ENCODE results near the gene NLGN2. TPM values are rescaled to one million over a fixed set of nuclear protein-coding genes. Genes with fewer than 3 reads are reported as not detected.

Gene NLGN2
- total RNA-seq, 1 donor from 2014 or later = 9.3 TPM

GRCh38 chr17:7435676-7436555 lies 28.3 kb downstream of the NLGN2 start:
- H3K36me3 ChIP-seq = no peaks in the 10 kb centered on the region
- H3K9me3 ChIP-seq (replicated peaks) = no peaks in the 10 kb centered on the region
- intact Hi-C loops (cut with micrococcal nuclease) = no loop called here
- peak overlapping the region; percentile 75 for H3K27ac ChIP-seq (replicated peaks)
- peaks cover 28% of the 10 kb centered on the region for H3K27me3 ChIP-seq (ENCODE audit: low read depth)
- TF ChIP-seq, protein P1, sequence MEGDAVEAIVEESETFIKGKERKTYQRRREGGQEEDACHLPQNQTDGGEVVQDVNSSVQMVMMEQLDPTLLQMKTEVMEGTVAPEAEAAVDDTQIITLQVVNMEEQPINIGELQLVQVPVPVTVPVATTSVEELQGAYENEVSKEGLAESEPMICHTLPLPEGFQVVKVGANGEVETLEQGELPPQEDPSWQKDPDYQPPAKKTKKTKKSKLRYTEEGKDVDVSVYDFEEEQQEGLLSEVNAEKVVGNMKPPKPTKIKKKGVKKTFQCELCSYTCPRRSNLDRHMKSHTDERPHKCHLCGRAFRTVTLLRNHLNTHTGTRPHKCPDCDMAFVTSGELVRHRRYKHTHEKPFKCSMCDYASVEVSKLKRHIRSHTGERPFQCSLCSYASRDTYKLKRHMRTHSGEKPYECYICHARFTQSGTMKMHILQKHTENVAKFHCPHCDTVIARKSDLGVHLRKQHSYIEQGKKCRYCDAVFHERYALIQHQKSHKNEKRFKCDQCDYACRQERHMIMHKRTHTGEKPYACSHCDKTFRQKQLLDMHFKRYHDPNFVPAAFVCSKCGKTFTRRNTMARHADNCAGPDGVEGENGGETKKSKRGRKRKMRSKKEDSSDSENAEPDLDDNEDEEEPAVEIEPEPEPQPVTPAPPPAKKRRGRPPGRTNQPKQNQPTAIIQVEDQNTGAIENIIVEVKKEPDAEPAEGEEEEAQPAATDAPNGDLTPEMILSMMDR (IDR thresholded peaks at IDR 0.05; ENCODE audit: borderline replicate concordance) = no peak
- peak; percentile 45 for DNase-seq
- peak overlapping the region; percentile 69 for H3K4me3 ChIP-seq
- peaks cover 61% of the 10 kb centered on the region for H3K4me1 ChIP-seq

DNA sequence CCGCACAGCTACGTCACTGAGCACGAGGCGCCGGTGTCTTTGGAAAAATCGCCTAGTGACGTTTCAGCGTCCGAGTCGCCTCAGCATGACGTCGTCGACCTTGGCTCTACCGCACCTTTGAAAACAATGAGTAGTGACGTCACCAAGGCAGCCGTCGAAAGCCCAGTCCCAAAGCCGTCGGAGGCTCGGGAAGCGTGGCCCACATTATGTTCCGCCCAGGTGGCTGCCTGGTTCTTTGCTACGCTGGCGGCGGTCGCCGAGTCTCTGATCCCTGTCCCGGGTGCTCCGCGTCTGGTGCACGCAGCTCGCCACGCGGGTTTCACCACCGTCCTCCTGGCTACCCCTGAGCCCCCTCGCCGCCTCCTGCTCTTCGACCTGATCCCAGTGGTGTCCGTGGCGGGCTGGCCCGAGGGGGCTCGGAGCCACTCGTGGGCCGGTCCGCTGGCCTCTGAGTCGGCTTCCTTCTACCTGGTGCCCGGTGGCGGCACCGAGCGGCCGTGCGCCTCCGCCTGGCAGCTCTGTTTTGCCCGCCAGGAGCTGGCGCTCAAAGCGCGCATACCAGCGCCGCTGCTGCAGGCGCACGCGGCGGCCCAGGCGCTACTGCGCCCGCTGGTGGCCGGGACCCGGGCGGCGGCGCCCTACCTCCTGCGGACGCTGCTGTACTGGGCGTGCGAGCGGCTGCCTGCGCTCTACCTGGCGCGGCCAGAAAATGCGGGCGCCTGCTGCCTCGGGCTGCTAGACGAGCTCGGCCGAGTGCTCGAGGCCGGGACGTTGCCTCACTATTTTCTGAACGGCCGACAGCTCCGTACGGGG lies 29.1 kb downstream of the NLGN2 start:
- DNase-seq = peak; percentile 80
- TF ChIP-seq, protein P1 (IDR thresholded peaks at IDR 0.05; ENCODE audit: borderline replicate concordance) = peak; percentile 91
- Histone ChIP-seq H3K36me3 (no peaks in the 10 kb centered on the region), H3K4me1 (peaks cover 64% of the 10 kb centered on the region), H3K27me3 (ENCODE audit: low read depth) (peaks cover 28% of the 10 kb centered on the region), H3K9me3 (replicated peaks) (no peaks in the 10 kb centered on the region), H3K27ac (replicated peaks) (peak overlapping the region; percentile 75), H3K4me3 (peak overlapping the region; percentile 69)
- intact Hi-C loops (cut with micrococcal nuclease) = no loop called here

GRCh38 chr17:7437369-7437863 lies 29.8 kb downstream of the NLGN2 start:
- Histone ChIP-seq H3K4me1 (peaks cover 64% of the 10 kb centered on the region), H3K4me3 (peak overlapping the region; percentile 69), H3K36me3 (no peaks in the 10 kb centered on the region), H3K27ac (replicated peaks) (peak overlapping the region; percentile 75), H3K27me3 (ENCODE audit: low read depth) (peaks cover 28% of the 10 kb centered on the region), H3K9me3 (replicated peaks) (no peaks in the 10 kb centered on the region)
- intact Hi-C loops (cut with micrococcal nuclease) = no loop called here
- TF ChIP-seq, protein P1 (IDR thresholded peaks at IDR 0.05; ENCODE audit: borderline replicate concordance) = no peak
- no peak for DNase-seq

DNA sequence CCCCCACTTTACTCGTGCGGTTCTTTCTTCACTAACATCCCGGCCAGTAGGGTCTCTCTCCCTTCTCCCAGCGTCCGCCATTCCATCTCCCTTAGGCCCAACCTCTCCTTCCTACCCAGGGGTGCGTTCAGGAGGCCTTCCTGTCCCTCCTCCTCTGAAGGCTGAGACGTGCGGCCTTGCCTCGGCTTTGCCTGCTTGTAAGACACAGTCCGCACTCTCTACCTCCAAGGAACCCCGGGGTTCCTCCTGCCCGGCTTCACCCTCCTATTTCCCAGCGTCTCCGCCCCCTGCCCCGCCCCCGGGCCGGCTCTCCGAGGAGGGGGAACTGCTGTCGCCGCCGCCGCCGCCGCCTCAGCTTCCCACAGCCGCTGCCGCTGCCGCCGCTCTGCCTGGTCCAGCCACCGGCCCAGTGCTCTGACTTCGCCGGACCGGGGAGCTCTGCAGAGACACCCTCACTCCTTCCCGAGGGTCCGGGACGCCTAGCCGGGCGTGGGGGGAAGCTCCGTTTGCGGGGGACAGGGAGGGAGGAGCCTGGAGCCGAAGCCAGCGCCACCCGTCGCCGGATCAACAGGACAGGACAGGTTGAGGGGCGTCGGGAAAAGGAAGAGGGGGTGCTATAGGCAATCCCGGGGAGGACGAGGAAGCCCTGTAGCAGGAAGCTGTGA lies 30.4 kb downstream of the NLGN2 start:
- Histone ChIP-seq H3K4me3 (peak overlapping the region; percentile 69), H3K27ac (replicated peaks) (peak overlapping the region; percentile 75), H3K9me3 (replicated peaks) (no peaks in the 10 kb centered on the region), H3K36me3 (no peaks in the 10 kb centered on the region), H3K27me3 (ENCODE audit: low read depth) (peaks cover 28% of the 10 kb centered on the region), H3K4me1 (peaks cover 64% of the 10 kb centered on the region)
- TF ChIP-seq, protein P1 (IDR thresholded peaks at IDR 0.05; ENCODE audit: borderline replicate concordance) = no peak
- intact Hi-C loops (cut with micrococcal nuclease) = no loop called here
- DNase-seq = peak; percentile 78

Data from left ventricle myocardium inferior (tissue), 1 donor.